M059J (cell line): ENCODE measurements around the gene AP2B1. TPM values are rescaled to one million over a fixed set of nuclear protein-coding genes. Genes with fewer than 3 reads are reported as not detected.
A peak's percentile ranks its signal among the peaks of the same experiment; 100 is the strongest.

Experiments used
- DNase-seq: peaks from one replicate; pipeline ENCODE4 v3.0.0-alpha.2; 2012; ENCODE audit warnings: low read depth
- total RNA-seq: library from RNA; depleted of rRNA; stranded (reverse); fragments of >200 nt; shearing (Covaris generic); gene quantifications from 2 replicates; pipeline ENCODE4 v1.2.3, GENCODE V29; 2014

AP2B1 gene
- total RNA-seq, 1 experiment from 2014 or later, result 75.5 TPM

DNA sequence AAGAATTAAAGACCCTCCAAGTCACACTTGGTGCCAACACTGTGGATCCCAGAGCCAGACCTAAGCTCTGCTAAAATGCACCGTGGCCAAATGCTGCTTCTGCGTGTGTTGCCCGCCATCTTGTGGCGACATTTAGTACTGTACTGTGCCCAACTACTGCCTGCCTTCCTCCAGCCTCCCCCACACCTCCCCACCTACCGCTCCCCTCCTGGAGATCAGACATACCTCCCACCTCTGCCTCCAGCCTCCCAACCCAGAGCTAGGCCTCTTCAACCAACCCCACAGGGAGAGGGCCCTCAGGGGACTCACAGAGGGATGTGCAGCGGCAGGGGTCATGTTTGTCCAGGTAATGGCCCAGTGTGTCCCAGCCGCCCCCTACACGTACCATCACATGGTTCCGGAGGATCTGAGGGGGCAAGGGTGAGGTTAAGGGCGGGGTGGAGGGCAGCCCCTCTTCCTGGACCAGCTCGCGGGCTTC lies 160.5 kb downstream of the AP2B1 start:
- DNase-seq, result peak; percentile 64

DNA sequence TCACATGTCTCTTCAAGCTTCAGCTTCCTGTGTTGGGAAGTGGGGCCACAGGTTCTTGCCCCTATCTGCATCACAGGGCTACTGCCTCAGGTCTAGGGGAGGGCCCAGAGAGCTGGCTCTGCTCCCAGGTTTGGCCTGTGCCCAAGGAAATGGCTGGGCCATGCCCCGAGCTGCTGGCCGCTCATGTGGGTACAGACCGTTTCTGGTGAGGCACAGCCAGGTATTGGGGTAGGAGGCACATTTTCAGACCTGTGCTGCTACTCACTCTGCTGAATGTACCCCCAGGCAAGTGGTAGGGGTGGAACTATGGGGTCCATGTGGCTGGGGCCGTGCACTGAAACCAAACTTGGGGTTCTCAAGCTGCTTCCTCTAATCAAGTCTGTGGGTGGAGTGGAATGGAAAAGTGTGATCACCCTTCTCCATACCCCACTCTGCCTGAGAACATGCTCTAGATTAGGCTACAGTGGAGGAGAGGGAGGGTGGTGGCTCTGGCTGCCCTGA lies 161.3 kb downstream of the AP2B1 start:
- peak; percentile 67 for DNase-seq

DNA sequence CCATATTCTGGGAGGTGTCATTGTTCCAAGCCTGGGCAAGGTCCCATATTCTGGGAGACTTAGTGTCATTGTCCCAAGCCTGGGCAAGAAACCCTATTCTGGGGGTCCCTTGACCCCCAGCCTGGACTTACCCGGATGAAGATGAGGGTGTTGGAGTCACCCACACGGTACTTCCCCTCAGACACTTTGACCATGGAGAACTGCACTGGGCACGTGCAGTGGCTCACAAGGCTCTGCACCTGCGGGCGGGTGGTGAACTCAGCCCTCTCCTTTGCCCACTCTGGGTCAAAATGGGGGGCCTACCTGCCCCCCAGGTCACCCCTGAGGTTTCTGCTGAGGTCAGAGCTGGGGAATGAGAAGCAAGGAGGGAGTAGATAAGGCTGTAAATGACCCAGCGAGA lies 161.9 kb downstream of the AP2B1 start:
- no peak for DNase-seq

DNA sequence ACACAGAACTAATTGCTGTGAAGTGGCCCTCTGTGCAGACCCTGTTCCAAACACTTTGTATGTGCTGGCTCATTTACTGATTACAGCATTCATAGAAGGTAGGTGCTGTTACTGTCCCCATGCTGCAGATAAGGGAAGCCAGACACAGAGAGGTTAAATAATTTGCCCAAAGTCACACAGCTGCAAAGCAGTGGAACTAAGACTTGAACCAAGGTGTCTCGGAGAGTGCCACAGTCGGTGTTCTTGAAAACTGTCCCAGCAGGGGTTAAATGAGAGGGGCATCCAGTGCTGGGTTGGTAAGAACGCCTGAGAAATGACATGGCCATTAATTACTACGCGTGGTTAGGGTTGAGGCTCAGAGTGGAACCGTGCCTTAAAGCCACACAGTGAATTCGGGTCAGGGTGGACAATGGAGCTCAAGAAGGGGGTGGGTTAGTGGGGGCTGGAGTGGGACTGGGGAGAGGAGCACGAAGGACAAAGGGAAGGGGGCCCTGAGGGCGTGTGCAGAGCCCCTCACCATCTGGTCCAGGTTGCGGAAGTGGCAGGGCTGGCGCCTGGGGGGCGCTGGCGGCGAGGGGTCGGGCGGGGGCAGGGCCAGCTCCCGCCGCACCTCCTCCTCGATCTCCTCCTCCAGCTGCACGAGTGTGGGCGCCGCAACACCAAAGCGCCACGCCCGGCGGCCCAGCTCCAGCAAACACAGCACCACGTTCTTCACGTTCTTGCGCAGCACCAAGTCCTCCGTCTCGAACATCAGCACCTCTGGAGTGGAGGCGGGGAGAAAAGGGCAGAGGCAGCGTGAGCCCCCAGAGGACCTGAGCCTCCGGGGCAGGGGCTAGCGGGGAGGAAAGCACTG lies 162.7 kb downstream of the AP2B1 start:
- no peak for DNase-seq

DNA sequence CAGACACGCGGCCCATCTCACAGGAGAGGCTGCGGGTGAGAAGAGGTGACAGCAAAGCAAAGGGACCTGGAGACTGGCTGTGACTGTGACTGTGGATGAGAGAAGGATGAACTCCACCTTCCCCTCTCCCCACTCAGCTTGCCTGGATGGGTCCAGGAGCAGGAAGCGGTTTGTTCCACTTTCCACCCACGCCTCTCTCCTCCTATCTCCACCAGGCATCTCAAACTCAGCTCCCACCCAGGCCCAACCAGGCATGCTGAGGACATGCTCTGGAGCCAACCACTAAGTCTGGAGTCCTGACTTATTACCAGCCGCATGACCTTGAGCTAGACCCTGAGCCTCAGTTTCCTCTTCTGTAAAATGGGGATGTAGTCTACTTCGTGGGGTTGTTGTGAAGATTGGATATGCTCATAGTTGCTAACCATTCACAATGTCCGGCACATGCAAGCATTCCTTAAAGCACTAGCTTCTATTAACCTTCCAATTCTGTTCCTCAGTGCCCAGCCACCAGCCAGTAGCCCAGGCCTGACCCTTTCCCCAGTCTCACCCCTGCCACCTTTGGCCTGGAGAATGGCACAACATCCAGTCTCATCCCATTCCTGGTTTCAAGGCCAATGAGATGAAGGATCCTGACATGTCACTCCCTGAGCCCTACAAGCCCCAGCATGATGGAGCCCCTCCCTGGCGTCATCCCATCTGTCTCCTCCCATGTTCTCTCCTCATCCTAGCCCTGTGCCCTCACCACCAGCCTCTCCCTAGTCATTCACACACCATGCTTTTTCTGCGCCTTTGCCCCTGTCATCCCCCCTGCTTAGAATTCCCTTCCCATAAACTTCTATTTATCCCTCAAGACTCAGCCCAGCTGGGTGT lies 163.6 kb downstream of the AP2B1 start:
- no peak for DNase-seq

DNA sequence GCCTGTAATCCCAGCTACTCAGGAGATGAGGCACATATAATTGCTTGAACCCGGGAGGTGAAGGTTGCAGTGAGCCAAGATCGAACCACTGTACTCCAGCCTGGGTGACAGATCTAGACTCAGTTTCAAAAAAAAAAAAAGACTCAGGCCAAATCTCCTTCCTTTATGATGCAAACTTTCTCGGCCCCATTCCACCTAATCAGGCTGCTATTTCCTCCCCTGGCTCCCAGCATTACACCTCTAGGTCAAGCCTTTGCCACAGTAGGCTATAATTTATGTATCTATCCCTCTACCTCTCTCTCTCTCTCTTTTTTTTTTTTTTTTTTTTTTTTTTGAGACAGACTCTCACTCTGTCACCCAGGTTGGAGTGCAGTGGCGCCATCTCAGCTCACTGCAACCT lies 164.4 kb downstream of the AP2B1 start:
- DNase-seq, result peak; percentile 28

DNA sequence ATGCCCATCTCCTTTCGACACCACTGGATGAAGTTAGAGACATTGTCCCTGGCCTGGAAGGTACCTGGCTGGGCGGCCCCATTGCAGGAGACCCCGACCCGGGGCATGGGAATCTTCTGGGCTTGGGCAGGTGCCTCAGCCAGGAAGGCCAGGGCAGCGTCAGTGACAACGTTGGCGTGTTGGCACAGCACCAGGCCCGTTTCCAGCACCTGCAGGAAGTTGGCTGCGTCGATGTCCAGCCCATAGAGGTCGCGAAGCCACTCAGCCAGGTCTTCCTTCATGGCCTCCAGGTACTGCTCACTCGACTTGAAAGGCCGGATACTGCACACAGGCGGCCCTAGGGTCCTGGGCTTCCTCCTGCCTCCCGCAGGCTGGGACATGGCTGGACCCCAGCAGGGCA lies 165.3 kb downstream of the AP2B1 start:
- no peak for DNase-seq

DNA sequence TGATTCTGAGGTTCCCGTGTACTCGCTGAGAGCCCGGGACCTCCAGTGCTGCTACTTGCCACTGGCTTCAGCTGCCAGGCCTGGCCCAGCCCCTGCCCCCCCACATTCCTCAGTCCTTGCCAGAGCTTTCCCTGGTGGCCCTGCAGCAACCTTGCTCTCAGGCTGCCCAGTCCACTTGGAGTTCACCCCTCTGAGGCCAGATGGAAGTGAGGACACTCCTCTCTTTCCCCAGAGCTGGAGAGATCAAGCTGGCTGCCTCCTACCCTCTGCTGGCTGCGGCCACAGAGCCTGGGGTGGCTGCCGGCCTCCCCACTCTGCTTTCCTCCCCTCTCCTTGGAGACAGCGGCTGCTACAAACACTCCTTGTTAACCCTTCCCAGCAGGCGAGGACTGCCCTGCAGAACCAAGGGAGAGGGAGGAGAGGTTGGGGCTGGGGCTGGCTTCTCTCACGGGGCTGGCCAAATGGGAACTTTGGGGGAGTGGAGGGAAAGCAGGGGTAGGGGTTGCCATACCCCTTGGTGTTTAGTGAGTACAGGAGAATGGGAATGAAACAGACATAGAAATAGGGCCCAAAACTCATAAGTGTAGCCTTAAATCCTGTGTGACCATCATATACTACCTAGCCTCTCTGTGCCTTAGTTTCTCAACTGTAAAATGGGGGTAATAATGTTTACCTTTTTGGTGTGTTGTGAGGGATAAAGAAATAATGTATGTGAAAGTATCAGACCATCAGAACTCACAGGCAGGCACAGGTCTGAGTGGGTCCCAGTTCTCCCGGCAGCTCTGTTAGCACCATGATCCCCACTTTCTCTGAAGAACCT lies 166.0 kb downstream of the AP2B1 start, which contains the start of gene GAS2L2:
Gene GAS2L2 (minus strand): TSS at position 295 of the 820 bp plus-strand sequence. CDS start 389 bp downstream, outside the sequence.
- DNase-seq, result no peak

DNA sequence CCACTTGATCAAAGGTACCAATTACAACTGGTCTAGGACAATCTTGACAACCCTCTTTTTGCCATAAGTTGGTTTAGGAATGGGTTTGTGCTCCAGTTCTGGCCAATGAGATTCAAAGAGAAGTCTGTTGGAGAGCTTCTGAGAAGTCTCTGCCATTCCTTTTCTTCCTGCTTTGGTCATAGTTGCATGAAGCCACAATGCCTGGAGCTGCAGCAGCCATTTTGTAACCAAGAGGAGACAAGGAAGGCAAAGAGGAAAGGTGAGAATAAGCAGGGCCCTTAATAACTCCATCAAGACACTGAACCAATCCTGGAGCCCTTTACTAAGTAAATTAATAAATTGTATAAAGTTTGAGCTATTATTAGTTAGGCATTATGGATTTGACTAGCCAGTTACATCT lies 170.1 kb downstream of the AP2B1 start:
- no peak for DNase-seq

DNA sequence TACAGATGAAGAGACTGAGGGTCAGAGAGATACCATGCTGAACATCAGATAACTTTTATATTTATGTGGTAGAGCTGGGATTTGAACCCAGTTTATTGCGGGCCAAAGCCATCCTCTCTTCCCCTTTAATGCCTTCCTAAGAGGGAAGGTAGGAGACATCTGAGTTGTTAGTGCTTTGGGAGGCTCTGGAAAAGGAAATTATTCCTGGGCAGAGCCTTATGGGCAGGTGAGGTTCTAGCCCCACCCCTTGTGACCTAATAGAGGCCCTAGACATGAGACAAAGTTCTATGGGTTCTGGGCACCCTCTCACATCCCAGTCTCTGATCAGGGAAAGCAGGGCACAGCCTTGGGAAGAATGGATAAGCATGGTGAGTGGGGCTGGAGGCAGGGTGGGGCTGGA lies 173.5 kb downstream of the AP2B1 start, which contains the start of gene C17orf50:
Gene C17orf50 (plus strand): TSS at position 301 of the 400 bp plus-strand sequence. CDS start 55 bp downstream, at position 356.
- DNase-seq, result no peak

DNA sequence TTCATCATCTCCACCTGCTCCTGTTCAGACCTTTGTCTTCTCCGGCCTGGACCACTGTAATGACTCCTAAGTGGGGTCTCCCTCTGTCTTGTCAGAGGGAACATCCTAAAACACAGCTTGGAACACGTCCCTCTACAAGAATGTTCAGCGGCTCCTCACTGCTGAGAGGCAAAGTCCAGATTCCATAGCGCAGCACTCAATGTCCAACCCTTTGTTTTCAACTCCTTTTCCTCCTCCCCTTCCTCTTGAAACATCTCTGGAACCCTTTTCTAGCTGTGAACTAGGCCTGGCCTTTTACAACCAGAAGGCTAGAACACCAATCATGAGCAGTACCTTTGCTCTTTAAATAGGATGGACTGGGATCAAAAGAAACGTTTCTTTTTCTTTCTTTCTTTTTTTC lies 174.5 kb downstream of the AP2B1 start:
- no peak for DNase-seq

DNA sequence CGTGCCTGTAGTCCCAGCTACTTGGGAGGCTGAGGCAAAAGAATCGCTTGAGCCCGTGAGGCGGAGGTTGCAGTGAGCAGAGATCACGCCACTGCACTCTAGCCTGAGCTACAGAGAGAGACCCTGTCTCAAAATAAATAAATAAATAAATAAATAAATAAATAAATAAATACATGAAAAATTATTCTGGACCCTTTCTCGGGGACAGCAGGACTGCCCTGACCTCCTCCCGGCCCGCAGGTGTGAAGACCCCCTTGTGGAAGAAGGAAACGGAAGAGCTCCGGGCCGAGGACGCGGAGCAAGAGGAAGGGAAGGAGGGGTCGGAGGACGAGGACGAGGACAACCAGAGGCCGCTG lies 176.6 kb downstream of the AP2B1 start:
- no peak for DNase-seq

DNA sequence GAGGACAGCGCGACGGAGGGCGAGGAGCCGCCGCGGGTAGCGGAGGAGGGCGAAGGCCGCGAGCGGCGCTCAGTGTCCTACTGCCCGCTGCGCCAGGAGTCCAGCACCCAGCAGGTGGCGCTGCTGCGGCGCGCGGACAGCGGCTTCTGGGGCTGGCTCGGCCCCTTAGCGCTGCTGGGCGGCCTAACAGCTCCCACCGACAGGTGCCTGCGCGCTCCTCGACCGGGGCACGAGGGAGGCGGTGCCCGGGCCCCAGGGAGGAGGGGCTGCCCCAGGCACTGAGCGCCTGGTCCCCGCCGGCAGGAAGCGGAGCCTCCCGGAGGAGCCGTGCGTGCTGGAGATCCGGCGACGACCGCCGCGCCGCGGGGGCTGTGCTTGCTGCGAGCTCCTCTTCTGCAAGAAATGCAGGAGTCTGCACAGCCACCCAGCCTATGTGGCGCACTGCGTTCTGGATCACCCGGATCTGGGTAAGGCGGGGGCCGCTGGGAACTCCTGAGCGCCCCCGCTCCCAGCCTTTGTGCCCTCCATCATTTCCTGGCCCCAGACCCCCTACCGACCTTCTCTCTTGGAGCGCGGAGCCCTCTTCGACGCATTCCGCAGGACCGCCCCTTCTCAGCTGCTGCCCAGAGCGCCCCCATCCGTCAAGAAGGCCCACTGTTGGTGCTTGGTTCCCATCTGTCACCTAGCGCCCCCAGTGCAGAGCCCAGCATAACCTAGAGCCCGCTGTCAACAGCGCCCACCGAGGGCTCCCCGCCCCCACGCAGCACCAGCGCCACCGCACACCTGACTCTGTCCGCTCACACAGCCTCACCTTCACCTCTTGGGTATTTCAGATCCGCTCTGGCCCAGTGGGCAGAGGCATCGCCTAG lies 177.2 kb downstream of the AP2B1 start:
- peak; percentile 79 for DNase-seq

DNA sequence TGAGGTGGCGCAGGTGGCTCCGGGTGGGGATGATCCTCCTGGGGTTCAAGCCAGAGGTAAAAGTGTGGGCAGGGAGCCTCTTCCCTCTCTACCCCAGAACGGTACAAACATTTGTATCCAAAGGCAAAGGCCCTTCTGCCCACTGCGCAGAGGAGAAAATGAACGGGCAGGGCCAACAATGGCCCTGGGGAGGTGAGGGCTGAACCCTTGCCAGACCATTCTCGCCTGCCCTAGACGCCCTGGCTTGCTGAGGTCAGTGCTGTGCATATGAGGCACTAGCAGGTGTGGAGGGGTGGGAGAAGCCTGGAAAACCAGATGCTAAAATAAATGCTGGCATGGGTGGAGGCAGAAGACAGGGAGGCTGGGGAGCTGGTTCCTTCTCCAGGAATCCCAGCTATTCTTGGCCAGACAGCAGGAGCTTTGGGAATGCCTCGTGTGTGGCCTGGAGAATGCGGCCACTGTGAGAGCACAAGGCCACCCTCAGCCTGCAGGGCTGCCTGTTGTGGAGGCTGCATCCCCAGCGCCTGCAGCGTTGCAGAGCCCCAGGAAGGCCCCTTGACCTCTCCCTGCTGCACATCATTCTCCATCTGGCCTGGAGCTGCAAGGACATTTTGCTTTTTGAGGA lies 178.1 kb downstream of the AP2B1 start:
- DNase-seq, result no peak

DNA sequence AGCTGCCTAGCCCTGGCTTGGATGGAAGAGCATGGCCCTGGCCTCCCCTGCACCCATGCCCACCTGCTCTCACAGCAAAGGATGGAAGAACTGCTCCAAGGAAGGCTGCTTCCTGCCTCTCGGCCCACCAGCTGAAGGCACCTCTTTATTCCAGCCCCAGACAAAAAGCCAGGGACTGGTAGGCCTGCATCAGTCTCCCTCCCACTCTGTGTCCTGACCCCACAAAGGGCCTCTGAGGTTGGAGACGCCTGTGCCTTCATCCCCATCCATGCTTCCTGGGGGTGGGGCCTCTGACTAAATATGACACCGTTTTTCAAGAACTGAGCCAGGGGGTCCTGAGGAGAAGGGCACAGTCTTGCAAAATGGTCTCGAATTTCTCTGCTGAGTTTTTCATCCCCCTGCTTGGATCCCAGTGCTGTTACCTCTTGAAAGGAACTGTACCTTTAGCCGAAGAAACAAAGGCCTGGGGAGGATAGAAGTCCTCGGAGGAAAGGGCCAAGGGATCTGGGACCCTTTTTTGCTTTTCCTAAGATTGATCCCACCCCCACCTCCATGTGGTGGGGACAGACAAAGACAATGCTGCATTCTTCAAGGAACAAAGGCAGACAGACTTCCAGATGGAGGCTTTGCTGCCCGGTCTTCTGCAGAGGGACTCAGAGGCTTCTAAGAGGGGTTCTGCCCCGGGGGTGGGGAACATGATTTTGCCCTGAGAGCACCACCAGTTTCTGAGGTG lies 178.8 kb downstream of the AP2B1 start:
- no peak for DNase-seq

DNA sequence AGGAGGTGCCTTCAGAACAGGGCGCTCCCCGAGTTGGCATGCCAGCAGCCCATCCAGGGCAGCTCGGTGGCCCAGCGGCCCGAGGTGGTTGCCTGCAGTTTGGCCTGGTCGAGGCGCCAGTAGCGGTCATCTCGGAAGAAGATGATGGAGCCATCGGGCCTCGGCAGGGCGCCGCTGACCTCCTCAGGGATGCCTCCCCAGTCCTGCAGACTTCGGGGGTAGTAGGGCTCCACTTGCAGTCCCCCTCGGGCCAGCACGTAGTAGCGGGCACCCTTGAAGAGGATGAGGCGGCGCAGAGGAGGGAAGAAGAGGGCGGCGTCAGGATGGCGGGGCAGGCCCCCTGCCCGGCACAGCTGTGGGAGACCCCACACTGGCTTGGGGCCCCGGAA lies 179.4 kb downstream of the AP2B1 start:
- DNase-seq, result no peak

DNA sequence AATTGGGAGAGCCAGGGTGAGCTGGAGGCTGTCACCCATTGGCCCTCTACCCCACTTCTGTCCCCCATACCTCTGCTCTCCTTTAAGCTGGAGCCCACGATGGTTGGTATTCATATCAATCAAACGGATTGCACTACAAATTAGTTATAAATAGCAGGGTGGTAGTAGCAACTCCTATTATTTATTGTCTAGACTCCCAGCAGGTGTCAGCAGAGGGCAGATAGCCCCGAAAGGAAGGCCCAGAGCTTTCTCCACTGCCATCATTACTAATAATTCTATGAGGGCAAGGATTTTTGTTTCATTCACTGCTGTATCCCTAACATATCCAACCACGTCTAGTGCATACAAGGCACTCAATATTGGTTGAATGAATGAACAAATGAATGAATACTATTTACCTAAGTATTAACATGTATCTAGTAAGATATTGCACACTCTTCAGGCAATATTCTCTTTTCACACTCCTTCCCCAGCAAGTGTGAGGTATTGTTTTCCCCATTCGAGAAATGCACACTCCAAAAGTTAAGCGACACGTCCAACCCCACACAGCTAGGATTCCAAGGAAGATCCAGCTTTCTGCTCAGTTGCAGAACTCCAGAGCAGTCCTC lies 179.9 kb downstream of the AP2B1 start:
- peak; percentile 54 for DNase-seq

DNA sequence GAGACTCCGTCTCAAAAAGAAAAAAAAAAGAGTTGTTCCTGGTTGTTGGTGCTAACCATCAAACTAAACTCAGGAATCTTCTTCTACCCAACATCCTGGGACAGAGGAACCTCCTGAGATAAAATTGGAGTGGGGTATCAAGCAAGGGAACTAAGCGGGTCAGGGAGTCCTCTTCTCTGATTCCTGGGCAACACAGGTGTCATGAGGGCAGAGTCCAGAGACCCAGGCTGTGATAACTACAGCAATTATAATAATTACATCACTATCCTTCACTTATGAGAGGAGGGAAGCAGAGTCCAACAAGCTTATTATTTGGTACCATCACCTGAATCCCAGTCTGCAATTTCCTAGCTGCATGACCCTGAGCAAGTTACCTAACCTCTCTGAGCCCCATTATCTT lies 181.7 kb downstream of the AP2B1 start:
- no peak for DNase-seq
